EH (cell line): ENCODE data around the gene FKBP15.

Experiments
- DNase-seq: peaks from one replicate; pipeline ENCODE4 v3.0.0-alpha.2; 2015; ENCODE audit warnings: low read depth

FKBP15 gene

DNA sequence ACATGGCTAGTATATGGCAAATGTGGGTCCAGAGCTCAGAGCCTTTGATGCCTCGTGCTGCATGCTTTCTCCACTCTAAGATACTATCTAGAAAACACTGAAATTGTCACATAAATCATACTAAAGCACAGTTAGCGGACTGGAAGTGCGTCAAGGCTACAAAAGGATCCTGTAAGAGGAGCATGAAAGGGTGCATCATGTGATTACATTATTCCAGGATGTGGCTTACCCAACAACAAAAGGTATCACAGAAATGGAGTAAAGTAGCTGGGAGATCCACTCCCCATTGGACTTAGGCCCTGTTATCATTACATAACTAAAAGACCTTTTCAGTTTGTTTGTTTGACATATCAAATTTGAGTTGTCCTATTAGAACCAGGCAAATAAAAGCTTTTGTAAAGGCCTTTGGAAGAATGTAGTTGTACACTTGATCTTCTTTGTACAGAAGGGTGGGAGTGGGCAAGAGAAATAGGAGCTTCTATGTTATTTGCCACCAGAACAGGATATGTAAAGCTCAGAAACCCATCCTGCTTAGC lies 7.1 kb upstream of the FKBP15 start:
- no peak for DNase-seq

DNA sequence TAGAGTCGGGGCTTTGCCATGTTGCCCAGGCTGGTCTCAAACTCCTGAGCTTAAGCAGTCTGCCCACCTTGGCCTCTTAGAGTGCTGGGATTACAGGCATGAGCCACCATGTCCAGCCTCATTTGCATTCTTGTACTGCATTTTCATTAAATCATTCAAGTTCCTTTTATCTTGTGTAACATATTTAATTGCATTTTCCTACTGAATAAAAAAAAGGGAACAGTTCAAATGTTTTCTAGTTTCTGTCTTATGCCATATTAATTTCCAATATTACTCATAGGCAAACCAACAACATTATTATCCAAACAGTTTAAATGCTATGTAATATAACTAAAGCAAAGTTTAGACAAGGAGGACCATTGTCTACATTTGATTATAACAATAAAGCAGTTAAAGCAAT lies 6.4 kb upstream of the FKBP15 start:
- DNase-seq, result no peak

DNA sequence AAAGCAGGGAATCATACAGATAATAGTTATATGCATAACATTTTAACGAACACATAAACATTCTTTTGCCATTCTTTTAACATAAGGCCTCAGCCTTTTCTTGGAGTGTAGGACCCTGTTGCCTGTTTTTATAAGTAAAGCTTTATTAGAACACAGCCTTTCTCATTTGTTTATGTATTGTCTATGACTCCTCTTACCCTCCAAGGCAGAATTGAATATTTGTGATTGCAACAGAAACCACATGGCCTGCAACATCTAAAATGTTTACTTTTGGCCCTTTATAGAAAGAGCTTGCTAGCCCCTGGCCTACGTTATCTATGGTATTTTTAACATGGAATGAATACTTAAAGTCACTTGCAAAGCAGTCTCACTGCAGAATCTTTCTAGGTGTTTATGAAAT lies 2.9 kb upstream of the FKBP15 start:
- DNase-seq, result peak; percentile 86

DNA sequence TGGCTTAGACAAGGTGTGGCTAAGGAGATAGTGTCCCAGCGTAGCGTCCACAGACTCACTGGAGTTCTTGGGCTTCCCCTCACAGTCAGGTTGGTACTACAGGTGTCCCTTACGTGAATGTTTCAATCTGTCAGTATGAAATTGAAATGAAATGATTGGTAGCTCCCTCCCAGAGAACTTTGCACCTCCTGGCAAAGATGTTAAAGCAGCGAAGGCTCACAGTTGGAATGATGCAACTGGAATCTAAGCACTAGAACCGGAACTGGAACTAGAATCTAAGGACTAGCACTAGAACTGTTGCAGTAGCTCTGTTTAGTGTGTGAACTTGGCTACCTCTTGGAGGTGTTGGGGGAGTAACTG lies 1.4 kb upstream of the FKBP15 start:
- DNase-seq, result peak; percentile 41

DNA sequence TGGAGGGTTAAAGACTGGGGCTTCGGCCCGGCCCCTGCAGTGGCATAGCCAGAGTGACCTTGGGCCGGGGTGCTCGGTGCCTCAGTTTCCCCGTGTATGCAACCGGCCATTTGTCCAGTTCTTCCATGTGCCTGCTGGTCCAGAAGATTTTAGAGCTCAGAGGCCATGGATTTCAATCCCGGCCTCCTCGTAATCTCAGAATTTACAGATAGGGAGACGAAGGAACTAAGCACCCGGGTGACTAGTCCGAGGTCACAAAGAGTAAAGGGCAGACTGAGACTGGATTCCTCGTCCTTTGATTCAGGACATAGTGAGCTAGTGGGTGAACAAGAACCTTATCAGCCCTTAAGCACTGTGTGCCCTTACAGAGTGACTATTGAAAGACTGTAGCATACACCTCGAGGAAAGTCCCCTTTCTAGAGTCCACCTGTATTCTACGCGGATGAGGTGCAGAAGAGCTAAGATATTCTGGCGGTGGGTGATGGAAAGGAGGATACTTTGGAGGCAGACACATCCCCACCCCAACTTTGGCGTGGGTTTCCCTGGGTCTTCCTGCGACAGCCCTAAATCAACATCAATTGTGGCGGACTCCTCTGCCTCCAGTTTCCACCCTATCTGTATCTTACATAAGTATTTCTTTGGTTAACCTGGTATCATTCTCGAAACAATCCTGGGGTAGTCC lies 864 bp upstream of the FKBP15 start:
- DNase-seq, result no peak

DNA sequence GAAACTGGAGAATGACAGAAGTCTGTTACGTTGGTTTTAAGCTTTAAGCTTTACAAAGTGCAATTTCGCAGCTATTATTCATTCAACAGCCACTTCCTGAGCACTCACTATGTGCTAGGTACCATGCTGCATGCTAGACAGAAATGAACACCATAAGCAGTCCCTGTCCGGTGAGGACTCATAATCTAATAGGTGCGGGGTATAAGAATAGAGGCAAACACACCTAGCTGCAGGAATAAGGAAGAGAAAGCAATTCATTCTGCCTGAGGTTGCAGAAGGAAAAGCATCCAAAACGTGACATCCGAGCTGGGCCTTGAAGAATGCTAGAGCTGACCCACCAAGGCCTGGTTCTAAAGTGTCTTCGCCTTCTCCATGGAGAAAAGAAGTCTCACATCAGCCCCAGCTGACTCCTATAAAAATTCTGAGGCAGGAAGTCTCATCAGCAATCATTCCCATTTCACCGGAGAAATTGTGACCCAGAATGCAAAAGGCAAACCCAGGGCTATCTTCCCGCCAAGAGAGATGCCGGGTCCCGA lies 542 bp downstream of the FKBP15 start:
- DNase-seq, result peak; percentile 27

DNA sequence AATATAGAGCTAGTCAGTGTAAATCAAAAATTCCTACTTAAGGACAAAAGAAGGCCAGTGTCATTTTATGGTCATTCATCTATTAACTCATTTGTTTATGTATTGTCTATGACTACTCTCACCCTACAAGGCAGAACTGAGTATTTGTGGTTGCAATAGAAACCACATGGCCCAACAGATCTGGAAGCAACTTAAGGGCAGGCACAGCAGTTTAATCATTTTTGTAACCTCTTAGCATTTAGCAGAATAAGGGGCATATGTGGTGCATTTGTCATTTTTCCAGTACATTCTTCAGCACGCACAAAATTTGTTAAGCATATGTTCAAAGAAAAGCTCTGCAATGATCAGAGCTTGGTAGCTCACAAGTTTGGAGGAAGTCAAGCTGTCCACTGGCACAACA lies 1.1 kb downstream of the FKBP15 start:
- peak; percentile 87 for DNase-seq

DNA sequence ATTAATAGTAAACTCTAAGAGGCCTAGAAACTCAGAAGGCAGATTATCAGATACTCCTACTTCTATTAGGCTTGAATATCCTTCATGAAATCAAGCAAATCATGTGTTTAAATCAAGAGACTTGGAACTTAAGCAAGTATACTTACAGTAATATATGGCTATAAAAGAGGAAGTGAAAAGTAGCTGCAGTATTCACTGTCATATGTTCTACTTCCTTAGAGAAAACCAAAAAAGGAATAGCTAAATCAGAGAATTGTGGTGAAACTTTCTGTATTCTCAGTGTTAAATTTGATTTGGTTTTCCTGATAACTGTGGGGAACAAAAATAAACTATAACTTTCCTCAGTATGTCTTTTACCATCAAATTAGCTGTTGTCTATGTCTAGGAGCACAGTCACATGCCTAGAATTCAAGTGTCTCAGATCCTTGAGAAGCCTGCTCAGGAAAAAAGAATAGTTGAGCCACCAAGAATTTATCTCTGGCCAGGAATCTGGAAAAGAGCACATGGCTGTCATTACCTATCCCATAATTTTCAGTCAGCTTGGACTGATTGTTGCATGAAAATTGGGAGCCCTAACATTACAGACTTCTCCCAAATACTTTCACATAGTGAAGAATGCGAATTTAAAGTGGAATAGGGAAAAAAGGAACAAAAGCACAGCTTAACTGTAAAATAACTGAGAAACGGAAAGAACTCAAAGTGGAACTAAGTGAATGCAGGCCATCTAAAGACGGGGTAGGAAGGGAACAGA lies 1.7 kb downstream of the FKBP15 start:
- peak; percentile 13 for DNase-seq

DNA sequence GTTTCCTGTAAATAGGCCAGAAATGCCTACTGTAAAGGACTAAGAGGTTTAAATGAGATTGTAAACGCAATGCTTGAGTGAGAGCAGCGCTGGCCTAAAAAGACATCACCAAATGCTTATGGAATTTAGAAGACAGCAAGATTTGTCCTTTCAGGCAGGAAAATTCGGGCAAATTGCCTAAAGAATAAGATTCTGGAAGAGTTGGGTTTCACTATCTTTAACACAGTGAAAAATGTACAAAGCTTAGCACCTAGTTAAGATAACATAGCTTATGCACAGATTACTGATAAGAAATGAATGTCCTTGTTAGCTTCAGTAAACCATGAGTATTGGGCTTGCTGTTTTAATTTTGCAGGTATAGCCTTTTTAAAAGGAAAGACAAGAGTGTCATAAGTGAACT lies 4.7 kb downstream of the FKBP15 start:
- DNase-seq, result no peak

DNA sequence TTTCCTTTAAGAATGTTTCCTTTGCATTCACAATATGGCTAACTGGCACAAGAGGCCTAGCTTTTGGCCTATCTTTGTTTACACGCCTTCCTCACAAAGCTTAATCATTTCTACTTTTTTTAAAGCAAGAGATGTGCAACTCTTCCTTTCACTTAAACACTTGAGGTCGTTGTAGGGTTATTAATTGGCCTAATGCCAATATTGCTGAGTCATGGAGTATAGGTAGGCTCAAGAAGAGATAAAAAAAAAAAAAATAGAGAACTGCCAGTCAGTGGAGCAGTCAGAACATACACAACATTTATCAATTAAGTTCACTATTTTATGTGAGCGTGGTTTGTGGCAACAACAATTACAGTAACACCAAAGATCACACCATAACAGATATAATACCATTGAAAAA lies 5.9 kb downstream of the FKBP15 start:
- no peak for DNase-seq

DNA sequence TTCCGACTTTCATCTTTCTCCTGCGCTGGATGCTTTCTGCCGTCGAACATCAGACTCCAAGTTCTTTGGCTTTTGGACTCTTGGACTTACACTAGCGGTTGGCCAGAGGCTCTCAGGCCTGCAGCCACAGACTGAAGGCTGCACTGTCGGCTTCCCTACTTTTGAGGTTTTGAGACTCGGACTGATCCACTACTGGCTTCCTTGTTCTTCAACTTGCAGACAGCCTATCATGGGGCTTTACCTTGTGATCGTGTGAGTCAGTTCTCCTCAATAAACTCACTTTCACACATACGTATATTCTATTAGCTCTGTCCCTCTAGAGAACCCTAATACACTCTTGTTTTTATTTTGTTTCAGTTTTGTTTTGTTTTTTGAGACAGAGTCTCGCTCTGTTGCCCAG lies 10.3 kb downstream of the FKBP15 start:
- no peak for DNase-seq

DNA sequence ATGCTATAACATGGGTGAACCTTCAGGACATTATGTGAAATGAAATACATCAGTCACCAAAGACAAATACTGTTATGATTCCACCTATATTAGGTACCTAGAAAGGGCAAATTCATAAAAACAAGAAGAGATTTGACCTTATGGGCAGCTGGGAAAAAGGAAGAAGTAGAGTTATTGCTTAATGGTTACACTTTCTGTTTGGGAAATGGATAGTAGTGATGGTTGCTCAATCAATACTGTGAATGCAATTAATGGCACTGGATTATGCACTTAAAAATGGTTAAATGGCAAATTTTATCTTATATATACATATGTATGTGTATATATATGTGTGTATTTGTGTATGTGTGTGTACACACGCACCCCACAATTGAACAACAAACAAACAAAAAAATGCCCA lies 15.2 kb downstream of the FKBP15 start:
- no peak for DNase-seq

DNA sequence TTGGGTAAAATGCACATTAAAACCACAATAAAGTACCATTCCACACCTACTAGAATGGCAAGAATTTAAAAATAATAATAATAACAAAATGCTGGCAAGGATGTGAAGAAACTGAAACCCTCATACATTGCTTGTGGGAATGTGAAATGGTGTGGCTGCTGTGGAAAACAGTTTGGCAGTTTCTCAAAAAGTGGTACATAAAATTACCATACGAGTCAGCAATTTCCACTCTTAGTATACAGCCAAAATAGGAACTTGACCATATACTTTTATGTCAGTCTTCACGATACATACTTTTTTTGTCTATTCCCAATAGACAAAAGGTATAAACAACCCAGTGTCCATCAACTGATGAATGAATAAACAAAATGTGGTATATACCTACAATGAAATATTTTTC lies 15.6 kb downstream of the FKBP15 start:
- no peak for DNase-seq

DNA sequence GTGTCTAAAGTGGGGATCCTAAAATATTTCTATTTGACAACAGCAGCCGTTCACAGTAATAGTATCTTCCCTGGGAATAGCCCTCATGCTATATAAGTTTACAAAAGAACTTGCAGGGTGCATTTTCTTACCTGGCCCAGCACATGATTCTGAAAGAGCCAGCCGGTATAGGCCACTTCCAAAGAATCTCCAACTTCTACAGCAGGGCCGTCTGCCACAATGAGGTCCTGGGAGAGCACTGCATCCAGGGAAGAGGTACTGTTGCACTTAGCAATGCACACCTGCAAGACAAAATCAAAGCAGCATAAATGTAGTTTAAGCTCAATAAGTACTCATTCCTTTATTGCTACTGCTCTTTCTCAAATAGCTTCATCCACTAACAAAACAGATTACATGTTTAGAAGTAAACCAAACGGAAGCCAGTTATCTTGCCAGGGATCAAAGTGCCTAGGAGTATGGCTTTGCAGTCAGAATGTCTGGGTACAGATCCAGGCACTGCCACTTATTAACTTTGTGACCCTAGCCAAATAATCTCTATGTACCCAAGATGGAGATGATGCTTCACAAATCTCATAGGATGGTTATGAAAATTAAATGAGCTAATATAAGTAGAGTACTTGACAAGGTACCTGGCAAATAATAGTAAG lies 21.3 kb downstream of the FKBP15 start:
- DNase-seq, result no peak

DNA sequence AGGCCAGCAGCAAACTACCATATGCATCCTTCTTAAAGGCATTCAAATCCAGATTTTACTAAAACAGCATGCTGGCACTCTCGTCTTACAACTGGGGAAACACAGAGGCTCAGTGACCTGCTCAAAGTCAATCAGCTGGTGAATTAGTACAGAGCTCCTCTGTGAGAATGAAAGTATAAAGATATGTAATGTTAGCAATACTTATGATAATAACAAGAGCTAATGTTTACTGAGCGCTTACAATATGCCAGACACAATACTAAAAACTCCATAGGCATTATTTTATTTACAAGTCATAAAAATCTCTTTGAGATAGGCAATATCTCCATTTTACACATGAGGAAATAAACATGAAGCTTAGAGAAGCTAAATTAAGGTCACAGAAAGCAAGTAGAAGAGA lies 28.6 kb downstream of the FKBP15 start:
- DNase-seq, result no peak

DNA sequence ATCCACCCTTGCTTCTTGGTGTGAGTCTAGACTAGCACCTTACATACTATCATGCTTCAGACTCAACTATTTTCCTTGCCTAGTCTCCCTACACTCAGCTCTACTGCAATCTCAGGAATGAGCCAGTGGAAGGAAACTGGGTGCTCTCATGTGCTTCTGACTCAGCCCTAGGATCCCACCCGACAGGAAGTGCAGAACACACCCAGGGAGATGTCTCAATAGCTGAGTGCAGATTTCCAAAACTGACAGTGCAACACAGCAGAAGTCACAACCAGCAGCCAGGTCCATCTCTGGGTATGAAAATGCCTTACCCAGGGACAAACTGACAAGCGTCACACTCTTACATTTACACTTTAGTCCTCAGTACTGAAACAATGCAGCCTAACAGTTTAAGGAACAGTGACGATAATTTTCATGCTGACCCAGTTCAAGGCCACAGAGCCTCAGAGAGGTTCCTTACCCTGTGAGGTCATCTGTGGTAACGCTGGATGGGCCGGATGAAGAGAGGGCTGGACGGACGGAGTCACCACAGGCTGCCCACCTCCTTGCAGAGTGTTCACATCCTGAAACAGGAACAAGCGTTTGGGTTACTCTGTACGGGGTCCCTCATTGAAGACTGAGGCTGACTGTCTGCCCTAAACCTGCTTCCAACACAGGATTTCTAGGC lies 33.0 kb downstream of the FKBP15 start:
- DNase-seq, result peak; percentile 95

DNA sequence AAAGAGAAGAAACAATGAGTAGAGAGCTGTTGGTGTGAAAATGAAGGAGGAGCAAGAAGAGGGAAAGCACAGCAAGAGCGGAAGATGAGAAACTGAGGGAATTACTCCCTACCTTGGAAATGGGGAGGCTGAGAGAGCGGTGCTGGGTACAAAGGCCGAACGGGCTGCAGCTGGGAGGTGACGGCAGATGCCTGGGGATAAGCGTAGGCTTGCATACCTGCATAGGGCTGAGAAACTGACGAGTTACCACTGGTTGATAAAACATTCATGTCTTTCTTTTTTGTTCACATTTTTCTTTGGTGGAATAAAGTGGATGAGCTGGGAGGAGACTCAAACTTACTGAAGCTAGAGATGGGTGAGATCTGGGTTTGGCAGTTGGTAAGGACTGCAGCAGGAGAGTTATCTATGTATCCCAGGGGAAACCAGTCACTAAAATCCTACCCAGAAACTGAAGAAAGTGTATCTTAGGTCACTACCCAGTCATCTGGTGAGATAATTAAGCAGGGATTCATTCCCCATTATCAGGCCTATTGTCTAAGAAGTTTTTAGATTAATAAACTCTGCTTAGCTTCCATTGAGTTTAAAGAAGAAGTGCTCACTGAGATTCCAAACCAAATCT lies 34.8 kb downstream of the FKBP15 start:
- no peak for DNase-seq

DNA sequence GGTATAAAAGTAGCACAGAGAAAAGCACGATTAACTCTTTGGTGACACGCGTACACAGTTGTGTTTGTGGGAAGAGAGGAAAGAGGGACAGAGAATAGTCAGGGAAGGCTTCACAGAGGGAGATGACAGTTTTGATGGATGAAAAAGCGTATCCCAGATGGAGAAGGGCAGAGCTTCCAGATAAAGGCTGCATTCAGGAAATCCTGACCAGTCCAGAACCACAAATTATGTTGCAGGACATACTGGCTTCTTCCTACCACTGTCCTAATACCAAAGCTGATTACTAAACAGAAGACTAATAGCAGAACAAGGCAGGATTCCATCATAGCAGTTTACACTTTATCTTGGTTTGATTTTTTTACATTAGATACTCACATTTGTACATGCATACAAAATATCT lies 35.8 kb downstream of the FKBP15 start:
- no peak for DNase-seq

DNA sequence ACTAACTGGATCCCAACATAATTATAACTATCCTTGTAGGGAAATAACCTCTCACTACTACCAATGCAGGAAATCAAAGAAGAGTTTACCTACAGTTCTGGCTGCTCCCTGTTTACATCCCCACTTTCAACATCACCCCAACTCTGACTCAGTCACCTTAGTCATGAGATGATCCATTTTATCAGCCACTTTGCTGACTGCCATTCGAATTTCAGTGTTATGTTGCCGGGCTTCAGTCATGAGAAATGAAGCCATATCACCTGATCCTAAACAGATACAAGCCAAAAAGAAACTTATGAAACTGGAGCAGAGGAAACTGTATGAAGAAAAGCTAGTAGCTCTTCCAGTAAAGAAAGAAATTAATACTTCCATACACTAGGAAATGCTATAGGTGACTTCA lies 36.5 kb downstream of the FKBP15 start:
- no peak for DNase-seq

DNA sequence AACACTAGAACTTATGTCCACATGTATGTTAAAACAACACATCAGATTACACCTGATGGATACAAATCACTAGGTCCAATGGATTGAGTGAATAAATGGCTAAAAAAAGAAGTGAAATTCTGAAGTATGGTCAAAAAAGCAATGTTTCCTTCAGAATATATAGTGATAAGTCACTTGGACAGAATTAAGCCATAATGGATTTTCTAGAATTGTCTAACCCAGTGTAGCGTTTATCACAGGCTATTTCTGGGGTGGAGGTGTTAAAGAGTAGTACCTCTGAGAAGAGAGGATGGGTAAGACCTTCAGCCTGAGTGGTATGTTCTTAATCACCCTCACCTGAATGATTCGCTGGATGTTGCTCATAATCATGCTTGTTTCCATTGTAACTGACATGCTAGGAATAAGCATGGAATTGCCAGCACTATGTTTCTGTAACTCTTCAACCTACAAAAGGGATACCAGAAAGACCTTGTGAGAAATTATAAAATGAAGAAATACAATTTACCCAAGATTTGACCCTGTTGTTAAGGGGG lies 37.1 kb downstream of the FKBP15 start:
- no peak for DNase-seq

DNA sequence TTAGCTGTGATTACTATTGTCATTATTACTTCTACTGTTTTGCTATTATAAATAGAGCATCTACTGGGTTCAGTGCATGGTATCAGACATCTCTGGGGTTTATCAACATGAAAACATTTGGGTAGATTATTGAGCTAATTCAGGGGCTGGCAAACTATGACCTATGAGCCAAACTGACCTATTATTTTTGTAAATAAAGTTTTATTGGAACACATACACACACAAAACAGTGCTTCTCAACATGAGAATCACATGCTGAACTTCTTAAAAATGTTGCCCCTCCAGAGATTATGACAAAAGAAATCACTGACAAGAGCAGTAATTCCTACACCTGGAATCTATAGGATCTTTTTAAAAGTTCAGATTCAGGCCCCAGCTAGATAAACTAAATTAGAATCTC lies 39.9 kb downstream of the FKBP15 start:
- DNase-seq, result no peak

DNA sequence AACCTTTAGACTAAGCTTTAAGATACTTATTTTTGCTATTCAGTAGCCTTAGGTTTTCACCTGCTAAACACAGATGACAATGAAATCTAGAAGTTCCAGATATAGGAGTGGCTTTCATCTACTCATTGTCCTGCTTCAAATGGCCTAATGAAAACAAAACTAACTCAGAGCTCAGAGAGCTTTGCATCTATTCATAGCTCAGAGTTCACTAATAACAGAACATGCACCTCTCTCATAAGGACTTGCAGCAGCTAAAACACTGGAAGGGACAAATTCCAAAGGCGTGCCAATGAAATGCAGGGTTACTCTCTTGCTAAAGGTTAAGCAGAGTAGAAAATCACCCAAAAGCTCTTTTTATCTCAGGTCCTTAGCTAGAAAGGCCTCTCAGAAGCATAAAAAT lies 41.2 kb downstream of the FKBP15 start:
- no peak for DNase-seq
